Measurements from ENCODE around the gene ZNHIT2.

ZNHIT2 gene

DNA sequence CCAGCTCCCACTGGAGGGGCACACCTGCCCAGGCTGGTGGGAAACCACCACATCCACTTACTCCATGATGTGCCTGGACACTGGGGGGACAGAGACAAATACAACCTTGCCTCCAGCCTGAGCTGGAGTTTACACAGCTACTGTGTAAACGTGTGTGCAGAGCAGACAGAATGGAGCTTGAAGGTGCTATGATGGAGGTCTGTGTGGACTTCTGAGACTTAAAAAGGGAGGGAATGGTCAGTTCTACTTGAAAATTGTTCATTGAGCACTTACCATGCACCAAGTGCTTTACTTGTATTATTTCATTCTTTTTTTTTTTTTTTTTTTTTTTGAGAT is 44.9 kb downstream of the ZNHIT2 start:
- DNase-seq (ENCODE audit: low read depth in 2 of 2): no peak

DNA sequence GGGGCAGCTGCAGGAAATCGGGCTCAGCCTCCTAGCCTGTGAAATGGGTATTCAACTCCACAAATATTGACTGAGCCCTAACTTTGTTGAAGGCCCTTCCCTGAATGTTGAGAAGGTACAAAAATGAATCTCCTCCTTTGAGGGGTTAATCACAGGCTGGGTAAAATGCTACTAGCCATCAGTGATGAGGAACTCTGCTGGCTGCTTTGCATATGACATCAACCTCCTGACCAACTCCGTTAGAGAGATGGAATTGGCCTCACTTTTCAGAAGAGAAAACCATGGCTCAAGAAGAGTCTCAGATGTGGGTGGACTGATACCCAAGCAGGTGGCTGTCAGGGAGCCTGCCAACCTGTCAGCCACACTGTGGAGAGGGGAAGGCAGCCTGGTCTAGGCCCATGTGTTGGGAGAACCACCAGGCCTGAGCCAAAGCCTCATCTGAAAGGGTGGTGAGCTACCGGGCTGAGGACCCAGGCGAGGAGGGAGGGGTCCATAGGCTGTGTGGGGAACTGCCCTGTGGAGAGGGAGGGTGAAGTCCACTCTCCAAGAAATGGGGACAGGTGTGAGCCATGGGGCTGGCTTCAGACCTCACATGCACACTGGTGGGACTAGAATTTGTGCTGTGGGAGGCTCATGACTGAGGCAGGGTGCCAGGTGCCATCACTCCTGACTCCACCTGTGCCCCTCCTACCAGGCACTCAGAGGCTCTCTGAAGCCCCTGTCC is 45.4 kb downstream of the ZNHIT2 start:
- no peak for DNase-seq (ENCODE audit: low read depth in 2 of 2)

DNA sequence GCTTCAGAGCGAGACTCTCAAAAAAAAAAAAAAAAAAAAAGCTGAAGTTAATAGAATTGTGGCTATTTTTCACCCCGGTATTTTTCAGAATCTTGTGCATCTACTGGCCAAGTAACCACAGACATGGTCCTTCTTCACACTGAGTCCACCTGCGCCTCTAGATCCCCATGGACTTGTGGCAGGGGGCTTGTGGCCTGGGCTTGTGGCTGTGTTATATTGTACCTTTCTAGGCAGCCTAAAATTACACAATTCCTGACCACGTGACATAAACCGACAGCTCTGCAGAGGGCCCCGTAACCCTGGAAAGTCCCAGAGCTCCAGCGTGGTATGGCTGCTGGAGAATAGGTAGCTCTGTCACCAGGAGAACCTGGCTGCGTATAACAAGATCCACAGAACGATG is 48.3 kb downstream of the ZNHIT2 start:
- DNase-seq (ENCODE audit: low read depth in 2 of 2): no peak

DNA sequence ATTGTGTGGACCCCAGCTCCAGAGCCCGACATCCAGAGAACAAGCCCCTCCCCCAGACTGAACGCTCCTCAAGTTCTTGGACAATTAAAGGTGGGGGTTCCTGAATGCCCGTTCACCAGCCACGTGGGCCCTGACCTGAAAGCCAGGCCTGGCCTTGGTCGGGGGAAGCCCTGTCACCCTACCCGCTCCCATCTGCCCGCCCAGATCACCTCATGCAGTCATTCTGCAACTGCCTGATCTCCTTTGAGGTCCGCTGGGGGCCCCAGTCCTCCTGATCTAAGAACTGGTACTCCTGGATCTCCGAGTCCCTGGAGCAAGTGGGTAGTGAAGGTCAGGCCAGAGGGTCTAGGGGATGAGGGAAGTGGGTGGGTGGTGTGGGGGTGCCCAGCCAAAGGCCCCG is 50.1 kb downstream of the ZNHIT2 start:
- DNase-seq (ENCODE audit: low read depth in 2 of 2): no peak

DNA sequence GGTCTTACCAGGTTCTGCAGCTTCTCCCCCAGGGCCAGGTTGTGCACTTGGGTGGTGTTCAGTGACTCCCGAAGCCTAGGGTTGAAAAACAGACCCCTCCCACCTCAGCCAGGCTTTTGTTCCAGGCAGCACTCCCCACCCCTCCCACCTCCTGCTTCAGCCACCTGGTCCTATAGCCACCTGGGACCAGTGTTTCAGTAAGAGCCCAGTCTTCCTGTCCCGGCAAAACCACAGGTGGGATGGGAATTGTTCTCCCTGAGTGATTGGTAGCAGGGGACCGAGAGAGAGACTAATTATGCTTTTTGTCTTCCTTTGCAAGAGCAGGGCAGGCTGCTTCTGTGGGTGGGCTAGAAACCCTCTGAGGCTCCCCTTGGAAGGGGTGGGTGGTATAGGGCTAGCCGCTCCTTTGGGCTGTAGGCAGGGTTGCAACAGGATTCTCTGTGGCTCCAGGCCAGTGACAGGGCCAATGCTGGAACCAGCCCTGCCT is 50.7 kb downstream of the ZNHIT2 start:
- no peak for DNase-seq (ENCODE audit: low read depth in 2 of 2)
